ENCODE measurements around the gene RTKN. TPM values are rescaled to one million over a fixed set of nuclear protein-coding genes. Genes with fewer than 3 reads are reported as not detected.
"Not testable (repeated sequence)": the region's sequence is repeated elsewhere in the genome, so short reads cannot be mapped to it uniquely, and the experiment has no call there.

Gene RTKN
- total and polyA plus RNA-seq, 4 donors, result 21.9 to 46.0 (median 30.6) TPM

GRCh38 chr2:74486141-74486540 lies 44.4 kb upstream of the RTKN start:
- H3K36me3 ChIP-seq (ENCODE audit: control insufficient read depth in 4 of 4, insufficient read depth in 4 of 4, low read length in 4 of 4), result peaks cover 9 to 37% (median 15%) of the 10 kb centered on the region in 4 donors
- H3K4me1 ChIP-seq (ENCODE audit: control insufficient read depth in 5 of 5, insufficient read depth in 5 of 5, low read length in 5 of 5), result peaks cover 3 to 13% (median 6%) of the 10 kb centered on the region in 5 donors
- H3K27ac ChIP-seq (ENCODE audit: low read depth in 1 of 2, low read length in 1 of 2), result no peak overlapping the region
- H3K4me3 ChIP-seq, result no peak overlapping the region
- WGBS, 2 donors, result 95 to 96% methylated on average over 2 of the region's 2 CpGs
- no peaks in the 10 kb centered on the region for H3K9me3 ChIP-seq (ENCODE audit: control insufficient read depth in 4 of 4, insufficient read depth in 3 of 4, low read length in 3 of 4)
- no peaks in the 10 kb centered on the region for H3K27me3 ChIP-seq (ENCODE audit: control insufficient read depth in 3 of 3, insufficient read depth in 3 of 3, low read length in 2 of 3)
- H3K9ac ChIP-seq (ENCODE audit: insufficient read depth in 1 of 2, low read length in 2 of 2), result no peak overlapping the region
- ATAC-seq (ENCODE audit: insufficient read depth, low FRiP score) (no peak), DNase-seq (no peak)
- no peak for TF ChIP-seq CTCF (IDR thresholded peaks at IDR 0.05; ENCODE audit: control extremely low read depth, extremely low read depth)

GRCh38 chr2:74483675-74484164 lies 42.0 kb upstream of the RTKN start:
- H3K9ac ChIP-seq (ENCODE audit: insufficient read depth in 1 of 2, low read length in 2 of 2), result peak overlapping the region in 1 of 2 donors; percentile 89
- 82 to 85% methylated on average over 19 of the region's 19 CpGs for WGBS, 2 donors
- not testable (repeated sequence) for DNase-seq; ATAC-seq (ENCODE audit: insufficient read depth, low FRiP score); H3K27me3 ChIP-seq (ENCODE audit: control insufficient read depth in 3 of 3, insufficient read depth in 3 of 3, low read length in 2 of 3); H3K27ac ChIP-seq (ENCODE audit: low read depth in 1 of 2, low read length in 1 of 2); H3K9me3 ChIP-seq (ENCODE audit: control insufficient read depth in 4 of 4, insufficient read depth in 3 of 4, low read length in 3 of 4)
- H3K4me1 ChIP-seq (ENCODE audit: control insufficient read depth in 5 of 5, insufficient read depth in 5 of 5, low read length in 5 of 5), result peaks cover 3 to 19% (median 8%) of the 10 kb centered on the region in 5 donors
- peak overlapping the region; percentile 65 for H3K4me3 ChIP-seq
- H3K36me3 ChIP-seq (ENCODE audit: control insufficient read depth in 4 of 4, insufficient read depth in 4 of 4, low read length in 4 of 4), result peaks cover 0 to 30% (median 8%) of the 10 kb centered on the region in 4 donors

GRCh38 chr2:74482801-74483674 lies 41.3 kb upstream of the RTKN start, which contains the start of the genes CCDC142 and TTC31:
Gene CCDC142, minus strand, starts transcription at chr2:74482998. Its CDS starts 161 bp downstream, at chr2:74482837.
Gene TTC31, plus strand, starts transcription at chr2:74483081. Its CDS starts 15 bp downstream, at chr2:74483096.
- Histone ChIP-seq H3K9ac (ENCODE audit: insufficient read depth in 1 of 2, low read length in 2 of 2) (peak within 1 kb of the TSS; percentile 68 to 89), H3K27me3 (ENCODE audit: control insufficient read depth in 3 of 3, insufficient read depth in 3 of 3, low read length in 2 of 3) (no peaks in the 10 kb centered on the region), H3K9me3 (ENCODE audit: control insufficient read depth in 4 of 4, insufficient read depth in 3 of 4, low read length in 3 of 4) (no peaks in the 10 kb centered on the region), H3K27ac (ENCODE audit: low read depth in 1 of 2, low read length in 1 of 2) (peak within 1 kb of the TSS; percentile 86 to 90), H3K36me3 (ENCODE audit: control insufficient read depth in 4 of 4, insufficient read depth in 4 of 4, low read length in 4 of 4) (peaks cover 0 to 28% (median 8%) of the 10 kb centered on the region in 4 donors), H3K4me3 (peak within 1 kb of the TSS; percentile 86), H3K4me1 (ENCODE audit: control insufficient read depth in 5 of 5, insufficient read depth in 5 of 5, low read length in 5 of 5) (peaks cover 3 to 19% (median 8%) of the 10 kb centered on the region in 5 donors)
- 0 to 1% methylated on average over 48 to 50 of the region's 50 CpGs for WGBS, 2 donors
- TF ChIP-seq CTCF (IDR thresholded peaks at IDR 0.05; ENCODE audit: control extremely low read depth, extremely low read depth), result peak; percentile 88
- peak; percentile 96 to 98 (median 98) for DNase-seq
- peak; percentile 97 for ATAC-seq (ENCODE audit: insufficient read depth, low FRiP score)

Data from lung (tissue), 12 donors.